Measurements from ENCODE around the gene DYNC1H1.

The DYNC1H1 gene

DNA sequence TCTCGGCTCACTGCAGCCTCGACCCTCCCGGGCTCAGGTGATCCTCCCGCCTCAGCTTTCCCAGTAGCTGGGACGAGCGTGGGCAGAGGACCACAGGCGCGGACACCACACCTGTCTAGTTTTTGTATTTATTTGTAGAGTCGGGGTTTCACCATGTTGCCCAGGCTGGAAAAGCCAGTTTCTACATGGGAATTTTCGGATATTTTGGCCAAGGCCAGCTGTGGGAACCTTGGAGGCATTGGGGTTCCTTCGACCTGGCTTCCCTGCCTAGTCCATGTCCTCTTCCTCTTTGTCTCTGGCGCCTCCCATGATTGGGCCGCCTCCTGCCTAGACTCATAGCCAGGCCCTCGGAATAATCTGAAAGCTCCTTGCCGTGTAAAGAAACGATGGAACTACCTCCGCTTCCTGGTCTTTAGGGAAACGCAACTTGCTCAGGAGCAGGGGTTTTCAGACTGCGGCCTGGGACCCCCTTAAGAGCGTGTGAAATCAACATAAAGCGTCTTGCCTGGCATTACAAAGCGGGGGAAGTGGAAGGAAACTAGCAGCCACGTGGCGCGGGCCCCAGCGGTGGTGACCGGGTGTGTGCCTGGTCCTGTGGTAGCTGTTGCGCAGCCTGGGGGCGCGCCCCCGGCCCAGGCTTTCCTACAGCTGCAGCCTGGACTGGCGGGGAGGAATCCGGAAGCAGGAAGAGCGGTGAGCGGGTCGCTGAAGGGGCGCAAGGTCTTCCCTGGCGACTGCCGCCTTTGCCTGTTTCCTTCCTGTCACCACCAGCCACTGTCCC lies 123.8 kb downstream of the DYNC1H1 start:
- no peak for DNase-seq (ENCODE audit: low read depth in 2 of 2)

DNA sequence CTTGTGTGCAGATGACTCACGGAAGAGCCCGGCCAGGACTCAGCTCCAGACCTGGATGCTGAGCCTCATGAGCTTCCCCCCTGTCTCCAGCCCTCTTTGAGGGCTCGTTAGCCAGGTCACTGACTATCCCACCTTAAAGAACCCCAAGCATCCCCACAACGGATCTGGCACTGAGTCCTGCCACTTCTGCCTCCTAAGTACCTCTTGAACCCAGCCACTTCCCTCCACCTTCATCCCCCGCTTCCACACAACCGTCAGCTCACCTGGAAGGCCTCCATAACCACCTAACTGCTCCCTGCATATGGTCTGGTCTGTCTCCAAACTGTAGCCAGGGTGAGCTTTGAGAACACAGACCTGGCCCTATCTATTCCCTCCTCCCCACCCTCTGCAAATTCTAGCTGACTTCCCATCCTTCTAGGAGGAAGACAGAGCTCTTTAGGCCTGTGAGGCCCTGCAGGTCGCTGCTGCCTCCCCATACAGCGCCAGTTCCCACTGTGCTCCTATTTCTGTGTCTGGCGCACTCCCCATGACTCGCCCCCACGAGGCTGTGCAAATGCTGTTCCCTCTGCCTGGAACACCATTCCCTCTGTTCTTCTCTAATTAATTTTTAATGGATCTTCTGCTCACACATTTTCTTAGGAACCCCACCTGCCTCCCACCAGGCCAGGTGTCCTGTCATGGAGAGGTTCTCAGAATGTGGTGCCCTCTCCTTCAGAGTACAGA lies 125.4 kb downstream of the DYNC1H1 start:
- DNase-seq (ENCODE audit: low read depth in 2 of 2), result no peak

DNA sequence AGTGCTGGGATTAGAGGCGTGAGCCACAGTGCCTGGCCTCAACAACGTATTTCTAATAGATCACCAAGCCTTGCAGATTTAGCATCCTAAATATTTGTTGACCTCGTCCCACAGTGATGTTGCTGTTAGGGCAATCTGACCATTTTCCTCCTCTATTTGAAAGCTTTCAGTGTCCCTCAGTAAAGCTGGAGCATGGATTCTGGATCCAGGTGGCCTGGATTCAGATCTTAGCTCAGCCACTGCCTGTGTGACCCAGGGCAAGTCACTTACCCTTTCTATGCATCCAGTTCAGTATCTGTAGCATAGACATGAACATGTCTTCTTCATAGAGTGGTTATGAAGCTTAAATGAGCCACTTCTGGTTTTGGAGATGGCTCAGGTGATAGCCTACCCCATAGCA lies 126.3 kb downstream of the DYNC1H1 start:
- no peak for DNase-seq (ENCODE audit: low read depth in 2 of 2)

DNA sequence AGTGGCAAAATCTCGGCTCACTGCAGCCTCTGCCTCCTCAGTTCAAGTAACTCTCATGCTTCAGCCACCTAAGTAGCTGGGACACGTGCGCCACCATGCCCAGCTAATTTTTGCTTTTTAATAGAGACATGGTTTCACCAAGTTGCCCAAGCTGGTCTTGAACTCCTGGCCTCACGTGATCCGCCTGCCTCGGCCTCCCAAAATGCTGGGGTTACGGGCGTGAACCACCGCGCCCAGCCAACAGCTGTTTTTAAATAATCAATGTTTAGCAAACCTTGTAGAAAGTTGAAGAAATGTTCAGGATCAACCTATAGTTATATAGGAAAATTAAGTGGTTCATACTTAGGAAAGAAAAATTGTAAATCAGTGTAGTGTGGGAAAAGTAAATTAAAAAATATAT lies 128.4 kb downstream of the DYNC1H1 start:
- no peak for DNase-seq (ENCODE audit: low read depth in 2 of 2)

DNA sequence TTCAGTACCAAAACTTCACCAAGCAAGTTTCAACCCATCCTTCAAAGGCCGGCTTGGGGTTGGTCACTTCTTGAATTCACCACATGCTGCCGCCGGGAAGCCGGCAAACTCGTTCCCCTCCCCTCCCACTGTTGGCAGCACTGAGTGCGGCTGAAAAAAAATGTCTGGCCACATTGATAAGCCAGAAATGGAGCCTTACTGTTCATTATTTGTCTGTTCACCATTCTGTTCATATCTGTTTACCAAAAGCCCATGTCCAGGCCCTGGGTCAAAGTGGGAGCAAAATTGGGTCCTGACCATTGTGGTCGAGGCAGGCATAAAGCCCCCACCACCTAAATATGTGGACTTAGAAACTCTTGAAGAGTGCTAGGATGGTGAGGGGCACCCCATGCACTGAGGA lies 129.7 kb downstream of the DYNC1H1 start:
- no peak for DNase-seq (ENCODE audit: low read depth in 2 of 2)

DNA sequence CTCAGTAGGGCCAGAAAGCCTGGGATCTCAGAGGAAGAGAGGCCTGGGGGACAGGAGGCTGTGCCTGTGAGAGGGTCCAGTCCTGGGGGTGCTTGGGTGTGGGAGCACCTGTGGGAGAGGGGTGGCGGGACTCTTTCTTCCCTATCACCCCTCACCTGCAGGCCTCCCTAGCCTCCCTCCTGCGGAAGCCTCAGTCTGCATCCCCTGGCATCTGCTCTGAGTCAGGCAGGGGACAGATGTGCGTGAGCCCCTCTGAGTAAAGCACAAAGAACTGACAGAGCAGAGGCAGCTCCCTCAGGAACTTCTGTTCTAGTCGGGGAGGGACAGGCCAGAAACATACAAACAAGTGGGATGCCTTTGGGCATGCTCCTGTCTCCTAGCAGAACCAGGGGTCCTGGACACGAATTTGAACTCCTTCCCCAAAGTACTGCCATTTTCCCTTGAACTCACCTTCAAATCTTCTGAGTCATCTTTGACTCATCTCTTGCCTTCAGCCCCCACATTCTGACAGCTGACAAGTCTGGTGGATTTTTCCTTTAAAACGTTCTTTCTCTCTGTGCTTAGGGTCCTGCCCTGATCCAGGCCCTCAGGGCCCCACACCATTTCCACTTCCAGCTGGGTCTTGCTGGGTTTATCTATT lies 131.0 kb downstream of the DYNC1H1 start:
- no peak for DNase-seq (ENCODE audit: low read depth in 2 of 2)

- no peak for DNase-seq (ENCODE audit: low read depth in 2 of 2)
These were observed 131.6 kb downstream of the DYNC1H1 start for GRCh38 chr14:102095871-102096568.

DNA sequence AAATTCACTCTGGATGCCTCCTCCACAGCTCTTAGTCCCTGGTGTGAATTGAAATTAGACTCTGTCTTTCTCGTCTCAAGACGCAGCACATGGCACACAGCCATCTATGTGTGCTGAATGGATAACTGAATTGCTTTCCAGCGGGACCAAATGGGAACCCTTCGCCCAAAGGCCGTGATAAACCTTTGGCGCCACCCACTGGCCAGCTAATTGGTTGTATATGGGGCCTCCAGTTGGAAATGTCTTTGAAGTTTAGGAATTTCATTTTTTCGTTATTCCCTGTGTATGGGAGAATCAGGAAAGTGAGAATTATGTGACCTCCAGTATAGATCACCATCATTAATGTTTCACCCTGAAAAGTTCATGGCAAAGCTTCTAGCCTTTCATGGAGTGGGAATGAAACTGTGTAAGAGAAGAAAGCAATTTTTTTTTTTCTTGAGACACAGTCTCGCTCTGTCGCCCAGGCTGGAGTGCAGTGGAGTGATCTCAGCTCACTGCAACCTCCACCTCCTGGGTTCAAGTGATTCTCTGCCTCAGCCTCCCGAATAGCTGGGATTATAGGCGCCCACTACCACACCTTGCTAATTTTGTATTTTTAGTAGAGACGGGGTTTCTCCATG lies 132.3 kb downstream of the DYNC1H1 start:
- peak; percentile 60 to 63 for DNase-seq (ENCODE audit: low read depth in 2 of 2)

GRCh38 chr14:102097441-102098135 lies 133.2 kb downstream of the DYNC1H1 start:
- no peak for DNase-seq (ENCODE audit: low read depth in 2 of 2)

GRCh38 chr14:102103062-102103695 lies 138.8 kb downstream of the DYNC1H1 start:
- DNase-seq (ENCODE audit: low read depth in 2 of 2), result no peak

DNA sequence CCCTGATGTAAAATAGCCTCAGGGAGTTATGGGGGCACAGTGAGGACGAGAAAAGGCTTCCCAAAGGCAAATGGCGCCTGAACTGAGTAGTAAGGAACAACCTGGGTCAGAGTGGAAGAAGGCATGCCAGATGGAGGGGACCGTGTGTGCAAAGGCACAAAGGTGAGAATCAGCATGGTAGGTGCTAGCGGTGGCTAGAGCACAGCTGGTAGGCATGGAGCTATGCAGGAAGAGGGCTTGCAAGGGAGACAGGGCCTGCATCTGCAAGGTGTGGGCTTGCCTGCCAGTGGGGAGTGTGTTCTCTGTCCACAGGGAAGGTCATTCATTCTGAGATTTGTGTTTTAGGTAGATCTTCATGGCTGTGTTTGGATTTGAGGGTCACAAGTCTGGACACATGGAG lies 141.0 kb downstream of the DYNC1H1 start:
- no peak for DNase-seq (ENCODE audit: low read depth in 2 of 2)

Data from fibroblast of skin of left quadriceps (primary cell).